ENCODE data around the gene LNP1.

DNA sequence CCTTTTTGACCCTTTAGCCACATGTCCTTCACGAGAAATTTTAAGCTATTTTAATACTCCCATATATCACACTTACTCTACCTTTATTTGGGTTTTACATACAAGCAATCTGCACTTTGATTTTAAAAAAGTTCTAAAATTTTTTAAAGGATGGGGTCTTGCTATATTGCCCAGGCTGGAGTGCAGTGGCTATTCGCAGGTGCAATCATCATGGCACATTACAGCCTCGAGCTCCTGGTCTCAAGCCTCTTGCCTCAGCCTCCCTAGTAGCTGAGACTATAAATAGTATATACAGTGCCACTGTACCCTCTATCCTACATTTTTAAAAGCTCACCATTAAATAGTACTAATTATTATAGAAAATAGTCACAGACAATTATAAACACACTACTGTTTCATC is 36.9 kb upstream of the LNP1 start:
- TF ChIP-seq CTCF (optimal IDR thresholded peaks at IDR 0.05 in 1 of 3, IDR thresholded peaks at IDR 0.05 in 1 of 3, conservative IDR thresholded peaks at IDR 0.05 in 1 of 3; ENCODE audit: extremely low read depth in 1 of 3, insufficient read depth in 2 of 3, low read length in 3 of 3) (no peak), EZH2 (IDR thresholded peaks at IDR 0.05; ENCODE audit: low read length) (no peak)

Measured in keratinocyte (primary cell).